A673 (cell line): ENCODE measurements around the gene SH3TC2.

ENCODE experiments used
- CTCF ChIP-seq: fragments of 300-800, 200-600 bp; sonication (generic); conservative IDR thresholded peaks from 2 replicates; pipeline ENCODE4 v1.5.1; 2017; ENCODE audit warnings: low read depth, mild to moderate bottlenecking, antibody characterized with exemption, low read length, moderate library complexity, mixed read lengths
- EZH2 ChIP-seq: fragments of 200-600 bp; sonication (generic); IDR thresholded peaks from 2 replicates; pipeline ENCODE4 v1.6.1; 2017; ENCODE audit warnings: borderline replicate concordance, low read depth, mild to moderate bottlenecking, mixed read lengths, antibody characterized with exemption, low read length; ENCODE audit not compliant: poor library complexity, severe bottlenecking

- TF ChIP-seq CTCF = no peak
- TF ChIP-seq EZH2 = no peak
These were observed 47.3 kb downstream of the SH3TC2 start for GRCh38 chr5:149015561-149015960.
